RWPE1 (cell line): ENCODE measurements around the gene PPP1CA.
"Not testable (repeated sequence)": the region's sequence is repeated elsewhere in the genome, so short reads cannot be mapped to it uniquely, and the experiment has no call there.

Experiments used
- CTCF ChIA-PET: fragments of 350-600 bp; sonication (Branson Sonifier 250); formaldehyde crosslinking; extraction: SDS; loops from one replicate; lab custom pipeline; 2021; lab: Yijun Ruan, JAX
- POLR2A ChIA-PET: fragments of 400-600 bp; formaldehyde crosslinking; extraction: SDS; loops from one replicate; lab custom pipeline; 2020; ENCODE audit warnings: antibody characterized with exemption; ENCODE audit not compliant: low non-redundant PET; lab: Yijun Ruan, JAX
- DNase-seq: peaks from one replicate; pipeline ENCODE4 v3.0.0; 2012; ENCODE audit warnings: low spot score
- H3K27ac ChIP-seq: fragments of 450-650 bp; 2 replicates; pipeline ENCODE4 v1.5.1; 2017
- TF ChIP-seq, protein P1 (sequence below): fragments of 450-650 bp; conservative IDR thresholded peaks from 2 replicates; pipeline ENCODE4 v1.5.1; 2017; ENCODE audit warnings: low read depth, mild to moderate bottlenecking

Gene PPP1CA

DNA sequence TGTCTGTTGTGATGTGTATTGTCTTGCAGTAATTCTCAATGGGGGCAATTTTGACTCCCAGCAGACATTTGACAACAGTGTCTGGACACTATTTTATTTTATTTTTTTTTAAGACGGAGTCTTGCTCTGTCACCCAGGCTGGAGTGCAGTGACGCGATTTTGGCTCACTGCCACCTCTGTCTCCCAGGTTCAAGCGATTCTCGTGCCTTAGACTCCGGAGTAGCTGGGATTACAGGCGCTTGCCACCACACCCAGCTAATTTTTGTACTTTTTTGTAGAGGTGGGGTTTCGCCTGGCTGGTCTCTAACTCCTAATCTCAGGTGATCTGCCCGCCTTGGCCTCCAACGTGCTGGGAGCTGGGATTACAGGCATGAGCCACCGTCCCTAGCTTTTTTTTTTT lies 28.1 kb upstream of the PPP1CA start:
- DNase-seq = no peak
- peak overlapping the region; percentile 84 for H3K27ac ChIP-seq
- ChIA-PET CTCF (interaction anchor here (2.6 kb wide), 1 partner anchor 28 kb away, joined by 12 read pairs; the partner anchor contains the start of gene PPP1CA), POLR2A (interaction anchor here (0.6 kb wide), 1 partner anchor 39 kb away, joined by 3 read pairs; no protein-coding TSS in a partner anchor)
- TF ChIP-seq, protein P1, sequence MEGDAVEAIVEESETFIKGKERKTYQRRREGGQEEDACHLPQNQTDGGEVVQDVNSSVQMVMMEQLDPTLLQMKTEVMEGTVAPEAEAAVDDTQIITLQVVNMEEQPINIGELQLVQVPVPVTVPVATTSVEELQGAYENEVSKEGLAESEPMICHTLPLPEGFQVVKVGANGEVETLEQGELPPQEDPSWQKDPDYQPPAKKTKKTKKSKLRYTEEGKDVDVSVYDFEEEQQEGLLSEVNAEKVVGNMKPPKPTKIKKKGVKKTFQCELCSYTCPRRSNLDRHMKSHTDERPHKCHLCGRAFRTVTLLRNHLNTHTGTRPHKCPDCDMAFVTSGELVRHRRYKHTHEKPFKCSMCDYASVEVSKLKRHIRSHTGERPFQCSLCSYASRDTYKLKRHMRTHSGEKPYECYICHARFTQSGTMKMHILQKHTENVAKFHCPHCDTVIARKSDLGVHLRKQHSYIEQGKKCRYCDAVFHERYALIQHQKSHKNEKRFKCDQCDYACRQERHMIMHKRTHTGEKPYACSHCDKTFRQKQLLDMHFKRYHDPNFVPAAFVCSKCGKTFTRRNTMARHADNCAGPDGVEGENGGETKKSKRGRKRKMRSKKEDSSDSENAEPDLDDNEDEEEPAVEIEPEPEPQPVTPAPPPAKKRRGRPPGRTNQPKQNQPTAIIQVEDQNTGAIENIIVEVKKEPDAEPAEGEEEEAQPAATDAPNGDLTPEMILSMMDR = no peak

DNA sequence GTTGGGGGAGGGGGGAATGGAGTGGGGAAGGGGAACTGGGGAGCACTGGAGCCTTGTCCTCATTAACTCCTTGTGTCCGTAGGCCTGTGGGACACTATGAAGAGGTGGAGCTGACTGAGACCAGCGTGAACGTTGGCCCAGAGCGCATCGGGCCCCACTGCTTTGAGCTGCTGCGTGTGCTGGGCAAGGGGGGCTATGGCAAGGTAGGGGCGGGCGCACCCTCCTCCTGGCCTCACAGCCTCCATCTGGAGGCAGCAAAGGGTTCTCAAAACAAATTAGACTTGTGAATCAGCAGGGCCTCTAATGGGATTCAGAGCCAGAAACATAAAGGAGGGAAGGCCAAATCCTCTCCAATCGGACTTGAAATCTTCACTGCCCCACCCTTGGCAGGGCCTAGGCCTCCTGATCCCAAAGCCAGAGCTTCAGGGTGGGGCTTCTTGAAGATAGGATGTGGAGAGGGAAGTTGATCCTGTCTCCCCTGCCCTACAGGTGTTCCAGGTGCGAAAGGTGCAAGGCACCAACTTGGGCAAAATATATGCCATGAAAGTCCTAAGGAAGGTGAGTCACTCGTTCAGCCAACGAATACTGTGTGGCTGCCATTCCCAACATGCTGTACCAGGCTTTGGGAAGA lies 27.5 kb upstream of the PPP1CA start:
- DNase-seq = peak; percentile 20
- TF ChIP-seq, protein P1 = no peak
- peak overlapping the region; percentile 84 for H3K27ac ChIP-seq
- POLR2A ChIA-PET = interaction anchor here (0.6 to 2.3 kb wide), 4 partner anchors 28 to 39 kb away, joined by 3 to 7 read pairs (median 4); partner anchors contain the start of gene PPP1CA
- CTCF ChIA-PET = interaction anchor here (2.6 kb wide), 1 partner anchor 28 kb away, joined by 12 read pairs; the partner anchor contains the start of gene PPP1CA

- H3K27ac ChIP-seq = peak within 1 kb of the TSS; percentile 84
- CTCF ChIA-PET = interaction anchor here (0.7 to 2.6 kb wide), 2 partner anchors 27 to 831 kb away, joined by 3 to 12 read pairs; partner anchors contain the start of gene PPP1CA
- TF ChIP-seq, protein P1 = no peak
These were observed 26.7 kb upstream of the PPP1CA start, which contains the start of gene RPS6KB2 for GRCh38 chr11:67428052-67429001. TSS of gene RPS6KB2 (plus strand) at chr11:67428494. CDS start at chr11:67428546, 52 bp downstream.

DNA sequence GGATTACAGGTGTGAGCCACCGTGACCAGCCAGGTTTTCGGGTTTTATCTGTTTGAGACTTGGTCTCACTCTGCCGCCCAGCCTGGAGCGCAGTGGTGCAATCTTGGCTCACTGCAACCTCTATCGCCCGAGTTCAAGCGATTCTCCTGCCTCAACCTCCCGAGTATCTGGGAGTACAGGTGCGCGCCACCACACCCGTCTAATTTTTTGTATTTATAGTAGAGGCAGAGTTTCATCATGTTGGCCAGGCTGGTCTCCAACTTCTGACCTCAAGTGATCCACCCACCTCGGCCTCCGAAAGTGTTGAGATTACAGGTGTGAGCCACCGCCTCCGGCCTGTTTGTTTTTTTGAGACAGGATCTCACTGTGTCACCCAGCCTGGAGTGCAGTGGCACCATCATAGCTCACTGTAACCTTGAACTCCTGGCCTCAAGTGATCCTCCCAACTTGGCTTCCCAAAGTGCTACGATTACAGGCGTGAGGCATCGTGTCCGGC lies 25.8 kb upstream of the PPP1CA start:
- DNase-seq = not testable (repeated sequence)
- ChIA-PET CTCF (interaction anchor here (0.6 kb wide), 1 partner anchor 28 kb away, joined by 6 read pairs; no protein-coding TSS in a partner anchor), POLR2A (interaction anchor here (2.3 kb wide), 1 partner anchor 26 kb away, joined by 7 read pairs; the partner anchor contains the start of gene PPP1CA)
- peak overlapping the region; percentile 84 for H3K27ac ChIP-seq

More at GRCh38 chr11:67428052-67429001, 26.7 kb upstream of the PPP1CA start, which contains the start of gene RPS6KB2:
- POLR2A ChIA-PET = interaction anchor here (1.0 to 2.3 kb wide), 3 partner anchors 27 to 40 kb away, joined by 3 to 7 read pairs (median 5); partner anchors contain the start of gene PPP1CA
- DNase-seq = peak; percentile 99

DNA sequence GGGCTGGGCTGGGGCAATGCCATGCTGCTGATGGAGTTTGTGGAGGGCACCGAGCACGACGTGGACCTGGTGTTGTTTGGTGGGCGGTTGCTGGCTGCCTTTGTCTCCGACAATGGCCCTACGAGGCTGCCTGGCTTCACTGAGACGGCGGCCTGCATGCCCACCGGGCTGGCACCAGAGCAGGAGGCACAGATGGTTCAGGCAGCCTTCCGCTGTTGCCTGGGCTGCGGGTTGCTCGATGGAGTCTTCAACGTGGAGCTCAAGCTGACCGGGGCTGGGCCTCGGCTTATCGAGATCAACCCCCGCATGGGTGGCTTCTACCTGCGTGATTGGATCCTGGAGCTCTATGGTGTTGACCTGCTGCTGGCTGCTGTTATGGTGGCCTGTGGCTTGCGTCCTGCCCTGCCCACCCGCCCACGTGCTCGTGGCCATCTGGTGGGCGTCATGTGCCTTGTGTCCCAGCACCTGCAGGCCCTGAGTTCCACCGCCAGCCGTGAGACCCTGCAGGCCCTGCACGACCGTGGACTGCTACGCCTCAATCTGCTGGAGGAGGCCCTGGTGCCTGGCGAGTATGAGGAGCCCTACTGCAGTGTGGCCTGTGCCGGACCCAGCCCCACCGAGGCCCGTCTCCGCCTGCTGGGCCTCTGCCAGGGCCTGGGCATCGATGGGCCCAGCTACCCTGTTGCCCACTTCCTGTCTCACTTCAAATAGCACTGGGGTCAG lies 22.4 kb upstream of the PPP1CA start:
- DNase-seq = no peak
- H3K27ac ChIP-seq = peak overlapping the region; percentile 47
- ChIA-PET CTCF (interaction anchor here (1.0 to 1.5 kb wide), 2 partner anchors 22 to 23 kb away, joined by 3 read pairs; partner anchors contain the start of gene PPP1CA), POLR2A (interaction anchor here (0.6 to 0.7 kb wide), 2 partner anchors 44 to 399 kb away, joined by 3 to 4 read pairs; no protein-coding TSS in a partner anchor)
- TF ChIP-seq, protein P1 = no peak

DNA sequence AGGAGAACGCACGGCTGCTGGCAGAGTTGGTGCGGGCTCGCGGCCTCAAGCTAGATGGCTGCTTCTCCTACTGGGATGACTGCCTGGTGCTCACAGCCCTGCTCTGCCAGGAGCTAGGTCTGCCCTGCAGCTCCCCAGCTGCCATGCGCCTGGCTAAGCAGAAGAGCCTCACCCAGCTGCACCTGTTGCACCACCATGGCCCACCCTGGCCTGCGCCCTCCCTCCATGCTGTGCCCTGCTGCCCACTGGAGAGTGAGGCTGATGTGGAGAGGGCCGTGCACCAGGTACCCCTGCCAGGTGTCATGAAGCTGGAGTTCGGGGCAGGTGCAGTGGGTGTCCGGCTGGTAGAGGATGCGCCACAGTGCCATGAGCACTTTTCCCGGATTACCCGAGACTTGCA lies 21.8 kb upstream of the PPP1CA start:
- POLR2A ChIA-PET = no interaction called here
- CTCF ChIA-PET = interaction anchor here (0.6 to 1.5 kb wide), 5 partner anchors 11 to 1646 kb away, joined by 3 read pairs; partner anchors contain the start of gene PPP1CA
- TF ChIP-seq, protein P1 = no peak
- H3K27ac ChIP-seq = peak overlapping the region; percentile 83
- no peak for DNase-seq
